GM10266 (cell line): ENCODE data around the gene ELOA2.
"Not testable (repeated sequence)": the region's sequence is repeated elsewhere in the genome, so short reads cannot be mapped to it uniquely, and the experiment has no call there.

Experiments used
- DNase-seq: peaks from one replicate; pipeline ENCODE4 v3.0.0; 2012; ENCODE audit errors: extremely low spot score
- TF ChIP-seq, protein P1 (sequence below): IDR thresholded peaks from 2 replicates; pipeline ENCODE4 v1.5.1; 2012; ENCODE audit warnings: mild to moderate bottlenecking, low read depth; ENCODE audit not compliant: control insufficient read depth, insufficient read depth; ENCODE audit errors: missing control alignments

The ELOA2 gene

DNA sequence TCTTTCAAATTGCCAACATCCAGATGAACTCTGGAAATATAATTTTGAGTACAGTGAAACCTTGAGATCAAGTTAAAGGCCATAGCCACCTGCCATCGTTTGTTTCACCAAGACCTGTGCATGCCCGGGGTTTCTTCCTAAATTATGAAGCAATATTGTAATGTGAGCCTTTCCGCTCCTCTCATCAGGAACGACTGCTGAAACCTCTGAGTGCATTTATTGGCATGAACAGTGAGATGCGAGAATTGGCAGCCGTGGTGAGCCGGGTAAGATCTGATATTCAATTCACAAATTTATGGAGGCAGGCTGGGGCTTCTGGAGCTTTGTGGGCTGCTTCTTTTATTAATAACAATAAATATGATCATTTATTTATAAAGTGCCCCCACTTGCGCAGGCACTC, 27.7 kb upstream of the ELOA2 start:
- TF ChIP-seq, protein P1, sequence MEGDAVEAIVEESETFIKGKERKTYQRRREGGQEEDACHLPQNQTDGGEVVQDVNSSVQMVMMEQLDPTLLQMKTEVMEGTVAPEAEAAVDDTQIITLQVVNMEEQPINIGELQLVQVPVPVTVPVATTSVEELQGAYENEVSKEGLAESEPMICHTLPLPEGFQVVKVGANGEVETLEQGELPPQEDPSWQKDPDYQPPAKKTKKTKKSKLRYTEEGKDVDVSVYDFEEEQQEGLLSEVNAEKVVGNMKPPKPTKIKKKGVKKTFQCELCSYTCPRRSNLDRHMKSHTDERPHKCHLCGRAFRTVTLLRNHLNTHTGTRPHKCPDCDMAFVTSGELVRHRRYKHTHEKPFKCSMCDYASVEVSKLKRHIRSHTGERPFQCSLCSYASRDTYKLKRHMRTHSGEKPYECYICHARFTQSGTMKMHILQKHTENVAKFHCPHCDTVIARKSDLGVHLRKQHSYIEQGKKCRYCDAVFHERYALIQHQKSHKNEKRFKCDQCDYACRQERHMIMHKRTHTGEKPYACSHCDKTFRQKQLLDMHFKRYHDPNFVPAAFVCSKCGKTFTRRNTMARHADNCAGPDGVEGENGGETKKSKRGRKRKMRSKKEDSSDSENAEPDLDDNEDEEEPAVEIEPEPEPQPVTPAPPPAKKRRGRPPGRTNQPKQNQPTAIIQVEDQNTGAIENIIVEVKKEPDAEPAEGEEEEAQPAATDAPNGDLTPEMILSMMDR, result no peak
- no peak for DNase-seq

DNA sequence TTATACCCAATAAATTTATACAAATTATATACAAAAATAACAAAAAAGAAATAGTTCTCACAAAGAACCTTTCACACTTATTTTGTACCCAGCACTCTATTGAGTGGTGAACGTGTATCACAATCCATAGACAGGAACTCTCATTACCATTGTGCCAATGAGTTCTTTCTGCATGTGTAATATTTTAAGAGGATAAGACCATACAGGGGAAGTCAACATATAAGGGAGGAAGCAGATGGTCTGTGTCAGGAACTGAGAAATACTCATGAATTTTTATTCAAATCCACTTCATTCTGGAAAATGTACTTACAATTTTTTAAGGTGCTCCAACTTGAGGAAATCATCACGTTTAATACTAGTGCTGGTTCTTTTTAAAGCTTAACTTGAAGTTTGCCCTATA, 27.1 kb upstream of the ELOA2 start:
- TF ChIP-seq, protein P1, result no peak
- DNase-seq, result no peak

DNA sequence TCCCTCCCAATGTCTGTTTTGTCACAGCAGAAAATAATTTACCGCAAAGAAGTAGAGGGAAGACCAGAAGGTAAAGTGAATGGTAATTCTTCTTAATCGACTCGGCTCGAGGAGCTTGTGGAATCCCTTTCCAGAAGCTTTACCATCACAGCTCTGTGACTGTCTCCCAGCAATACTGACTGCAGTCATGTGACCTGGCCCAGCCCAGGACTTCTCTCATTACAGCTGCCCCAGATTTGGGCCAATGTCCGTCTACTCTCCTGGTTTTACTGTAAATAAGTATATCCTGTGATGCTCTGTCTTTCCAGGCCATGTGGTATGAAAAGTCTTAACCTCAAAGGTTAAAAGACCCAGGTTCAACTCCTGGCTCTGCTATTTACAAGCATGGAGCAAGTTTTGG, 18.9 kb upstream of the ELOA2 start:
- TF ChIP-seq, protein P1, result no peak
- no peak for DNase-seq

DNA sequence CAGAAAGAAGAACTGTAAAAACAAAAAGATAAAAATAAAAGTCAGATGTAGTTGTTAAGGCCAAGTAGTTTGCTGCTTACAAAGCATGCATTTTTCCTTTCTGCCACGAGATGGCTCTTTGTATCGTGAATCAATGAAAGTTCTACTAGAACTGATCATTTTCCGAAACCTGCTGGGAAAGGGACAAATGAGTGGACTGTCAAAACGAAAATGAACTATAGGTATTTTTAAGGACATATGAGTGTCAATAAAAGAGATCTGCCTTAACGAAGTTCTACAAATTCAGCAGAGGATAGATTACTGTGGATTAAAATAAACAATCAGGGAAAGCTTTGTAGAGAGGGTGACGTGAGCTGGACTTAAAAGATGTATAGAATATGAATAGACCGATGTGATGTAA, 15.0 kb upstream of the ELOA2 start:
- DNase-seq, result peak; percentile 37
- TF ChIP-seq, protein P1, result peak; percentile 65

DNA sequence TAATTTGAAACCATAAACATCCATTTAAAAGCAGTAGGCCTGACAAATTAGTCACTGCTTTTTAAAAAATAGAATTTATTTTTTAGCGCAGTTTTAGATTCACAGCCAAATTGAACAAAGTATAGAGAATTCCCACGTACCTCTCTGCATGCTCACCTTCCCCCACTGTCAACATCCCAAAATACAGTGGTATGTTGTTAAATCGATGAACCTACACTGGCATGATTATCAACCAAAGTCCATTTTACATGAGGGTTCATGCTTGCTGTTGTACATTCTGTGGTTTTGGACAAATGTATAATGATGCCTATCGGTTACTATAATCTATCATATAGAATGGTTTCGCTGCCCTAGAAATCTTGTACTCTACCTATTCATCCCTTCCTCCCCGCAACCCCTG, 5.6 kb upstream of the ELOA2 start:
- TF ChIP-seq, protein P1, result no peak
- DNase-seq, result no peak

DNA sequence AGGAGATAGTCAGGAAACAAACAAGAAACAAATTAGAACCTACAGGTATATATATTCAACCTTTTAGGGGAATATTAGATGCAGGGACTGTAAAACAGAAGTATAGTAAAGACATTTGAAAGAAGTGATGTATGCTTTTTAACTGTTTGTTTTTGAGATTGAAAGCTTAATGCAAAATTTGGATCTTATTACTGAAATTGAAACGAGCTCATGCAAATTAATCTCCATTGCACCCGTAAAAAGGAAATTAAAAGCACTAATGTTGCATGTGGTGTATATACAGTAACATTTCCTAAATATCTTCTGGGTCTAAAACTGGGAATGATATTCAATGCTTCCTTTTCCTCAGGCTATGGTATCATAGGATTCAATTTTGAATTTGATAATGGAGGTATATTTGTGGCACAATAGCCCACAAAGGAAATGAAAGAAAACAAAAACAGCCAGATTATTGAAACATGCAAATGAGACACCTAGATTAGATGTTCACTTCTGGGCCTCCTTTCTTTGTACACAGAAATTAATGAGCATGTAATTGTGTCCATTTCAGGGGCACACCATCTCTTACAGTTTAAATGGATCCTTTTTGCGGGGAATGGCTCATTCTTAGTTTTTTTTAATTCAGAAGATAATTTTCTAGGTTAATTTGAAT, 1.6 kb upstream of the ELOA2 start:
- DNase-seq, result no peak
- TF ChIP-seq, protein P1, result no peak

DNA sequence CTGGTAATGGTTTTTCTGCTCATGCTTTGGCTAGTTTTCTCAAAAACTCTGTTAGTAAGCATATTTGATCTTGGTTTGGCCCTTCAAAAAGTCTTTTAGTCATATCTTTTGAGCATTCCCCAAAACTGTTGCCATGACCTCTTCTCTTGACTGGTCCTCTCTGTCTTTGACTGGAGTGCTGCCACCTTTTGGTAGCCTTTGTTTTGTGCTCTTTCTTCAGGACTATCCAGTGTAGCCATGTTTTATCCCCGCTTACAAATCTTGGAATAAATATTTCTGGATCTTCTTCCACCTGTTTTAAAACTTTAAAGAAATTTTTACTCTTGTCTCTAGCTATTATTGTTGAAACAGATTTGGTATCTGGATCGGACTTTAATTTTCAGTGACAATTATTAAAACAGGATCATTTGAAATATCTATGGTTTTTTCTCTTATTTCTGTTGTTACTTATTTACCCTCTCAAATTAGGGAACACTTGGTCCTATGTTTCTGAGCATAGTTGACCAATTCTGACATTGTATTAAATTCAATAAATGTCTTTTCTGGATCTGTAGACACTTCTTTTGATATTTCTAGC, 965 bp upstream of the ELOA2 start:
- peak; percentile 58 for DNase-seq
- TF ChIP-seq, protein P1, result peak; percentile 34

DNA sequence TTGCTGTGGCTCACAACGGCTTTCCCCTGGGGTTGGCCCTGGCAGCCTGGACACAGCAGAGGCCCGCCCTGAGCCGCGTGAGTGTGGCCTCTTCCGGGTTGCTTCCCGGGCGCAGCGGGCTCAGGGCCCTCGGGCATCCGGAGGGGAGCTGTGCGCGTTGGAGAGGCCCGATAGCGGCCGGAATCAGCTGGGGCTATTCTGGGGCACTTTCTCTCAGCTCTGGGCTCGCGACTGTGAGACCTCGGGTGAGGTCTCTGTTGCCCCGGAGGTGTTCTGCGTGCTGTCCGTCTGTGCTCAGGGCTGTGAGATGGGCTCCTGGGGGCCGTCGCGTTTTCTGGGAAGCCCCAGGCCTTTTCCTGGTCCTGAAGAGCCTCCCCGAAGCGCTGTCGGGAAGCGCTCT, 830 bp downstream of the ELOA2 start:
- DNase-seq, result not testable (repeated sequence)
